Measurements from ENCODE around the gene CCDC177.

The CCDC177 gene

DNA sequence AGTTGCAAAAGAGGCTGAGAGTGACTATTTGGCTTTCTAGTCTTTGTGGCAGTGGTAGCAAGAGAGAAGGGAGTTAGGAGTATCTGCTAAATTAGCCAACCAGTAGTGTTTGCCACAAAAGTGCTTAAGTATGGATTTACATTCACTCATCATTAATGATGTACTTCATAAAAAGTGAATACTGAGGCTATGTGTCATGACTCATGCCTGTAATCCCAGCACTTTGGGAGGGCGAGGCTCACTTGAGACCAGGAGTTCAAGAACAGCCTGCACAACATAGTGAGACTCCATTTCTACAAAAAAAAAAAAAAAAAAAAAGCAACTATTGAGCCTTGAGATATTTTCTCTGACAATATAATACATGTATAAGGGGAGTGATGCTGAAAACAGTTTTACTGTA is 36.8 kb downstream of the CCDC177 start:
- DNase-seq (ENCODE audit: low read depth) = no peak
- TF ChIP-seq, protein P1, sequence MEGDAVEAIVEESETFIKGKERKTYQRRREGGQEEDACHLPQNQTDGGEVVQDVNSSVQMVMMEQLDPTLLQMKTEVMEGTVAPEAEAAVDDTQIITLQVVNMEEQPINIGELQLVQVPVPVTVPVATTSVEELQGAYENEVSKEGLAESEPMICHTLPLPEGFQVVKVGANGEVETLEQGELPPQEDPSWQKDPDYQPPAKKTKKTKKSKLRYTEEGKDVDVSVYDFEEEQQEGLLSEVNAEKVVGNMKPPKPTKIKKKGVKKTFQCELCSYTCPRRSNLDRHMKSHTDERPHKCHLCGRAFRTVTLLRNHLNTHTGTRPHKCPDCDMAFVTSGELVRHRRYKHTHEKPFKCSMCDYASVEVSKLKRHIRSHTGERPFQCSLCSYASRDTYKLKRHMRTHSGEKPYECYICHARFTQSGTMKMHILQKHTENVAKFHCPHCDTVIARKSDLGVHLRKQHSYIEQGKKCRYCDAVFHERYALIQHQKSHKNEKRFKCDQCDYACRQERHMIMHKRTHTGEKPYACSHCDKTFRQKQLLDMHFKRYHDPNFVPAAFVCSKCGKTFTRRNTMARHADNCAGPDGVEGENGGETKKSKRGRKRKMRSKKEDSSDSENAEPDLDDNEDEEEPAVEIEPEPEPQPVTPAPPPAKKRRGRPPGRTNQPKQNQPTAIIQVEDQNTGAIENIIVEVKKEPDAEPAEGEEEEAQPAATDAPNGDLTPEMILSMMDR (IDR thresholded peaks at IDR 0.05; ENCODE audit: control insufficient read depth, insufficient read depth, low read depth, low read length, missing control alignments) = no peak
- H3K4me3 ChIP-seq (ENCODE audit: control insufficient read depth, low read depth, low read length) = no peak overlapping the region

DNA sequence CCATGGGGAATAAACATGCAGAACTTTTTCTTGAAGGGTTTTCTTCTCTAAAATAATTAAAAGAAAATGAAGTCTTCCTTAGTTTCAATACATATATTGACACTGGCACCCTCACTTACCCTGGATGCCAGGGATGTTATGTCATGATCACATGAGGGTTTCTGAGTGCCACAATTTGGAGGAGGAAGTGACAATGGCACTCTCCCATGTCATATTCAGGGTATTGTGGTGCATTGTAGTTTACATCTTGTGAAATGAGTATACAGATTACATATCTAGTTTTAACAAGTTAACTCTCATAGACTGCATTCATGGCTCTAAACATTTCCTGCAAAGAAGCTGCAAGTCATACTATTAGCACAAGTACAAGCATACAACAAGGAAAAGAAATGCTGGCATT is 37.7 kb downstream of the CCDC177 start:
- TF ChIP-seq, protein P1 (IDR thresholded peaks at IDR 0.05; ENCODE audit: control insufficient read depth, insufficient read depth, low read depth, low read length, missing control alignments) = no peak

DNA sequence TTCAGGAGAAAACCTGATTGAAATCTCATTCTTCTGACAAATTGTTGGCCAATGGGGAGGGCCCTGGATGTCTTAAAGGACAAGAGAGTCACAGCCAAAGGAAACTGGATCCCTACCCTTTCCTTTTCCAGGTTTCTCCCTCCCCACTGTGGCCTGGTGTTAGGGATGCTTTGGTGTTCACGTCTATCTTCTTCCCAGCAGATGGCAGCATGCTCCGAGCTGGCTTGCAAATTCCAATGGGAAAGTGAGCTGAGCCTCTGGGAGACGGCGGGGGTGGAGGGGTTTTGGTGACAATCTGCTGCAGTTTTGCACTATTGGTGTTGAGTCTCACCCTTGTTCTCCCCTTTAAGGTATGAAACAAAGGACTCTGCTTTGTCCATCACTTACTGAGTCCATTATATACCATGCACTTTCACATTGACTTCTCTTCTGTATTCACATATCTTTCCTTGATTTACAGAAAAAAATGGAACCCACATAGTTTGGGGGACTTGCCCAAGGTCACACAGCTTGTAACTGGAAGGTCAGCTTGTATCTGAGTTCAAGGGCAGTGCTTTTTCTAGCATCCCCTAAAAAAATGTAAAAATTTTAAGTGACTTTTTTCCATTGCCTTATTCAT is 39.3 kb downstream of the CCDC177 start:
- no peak overlapping the region for H3K4me3 ChIP-seq (ENCODE audit: control insufficient read depth, low read depth, low read length)
- DNase-seq (ENCODE audit: low read depth) = peak; percentile 8
- TF ChIP-seq, protein P1 (IDR thresholded peaks at IDR 0.05; ENCODE audit: control insufficient read depth, insufficient read depth, low read depth, low read length, missing control alignments) = peak; percentile 83

More for the DNA sequence above, 37.7 kb downstream of the CCDC177 start:
- H3K4me3 ChIP-seq (ENCODE audit: control insufficient read depth, low read depth, low read length) = no peak overlapping the region
- DNase-seq (ENCODE audit: low read depth) = no peak

DNA sequence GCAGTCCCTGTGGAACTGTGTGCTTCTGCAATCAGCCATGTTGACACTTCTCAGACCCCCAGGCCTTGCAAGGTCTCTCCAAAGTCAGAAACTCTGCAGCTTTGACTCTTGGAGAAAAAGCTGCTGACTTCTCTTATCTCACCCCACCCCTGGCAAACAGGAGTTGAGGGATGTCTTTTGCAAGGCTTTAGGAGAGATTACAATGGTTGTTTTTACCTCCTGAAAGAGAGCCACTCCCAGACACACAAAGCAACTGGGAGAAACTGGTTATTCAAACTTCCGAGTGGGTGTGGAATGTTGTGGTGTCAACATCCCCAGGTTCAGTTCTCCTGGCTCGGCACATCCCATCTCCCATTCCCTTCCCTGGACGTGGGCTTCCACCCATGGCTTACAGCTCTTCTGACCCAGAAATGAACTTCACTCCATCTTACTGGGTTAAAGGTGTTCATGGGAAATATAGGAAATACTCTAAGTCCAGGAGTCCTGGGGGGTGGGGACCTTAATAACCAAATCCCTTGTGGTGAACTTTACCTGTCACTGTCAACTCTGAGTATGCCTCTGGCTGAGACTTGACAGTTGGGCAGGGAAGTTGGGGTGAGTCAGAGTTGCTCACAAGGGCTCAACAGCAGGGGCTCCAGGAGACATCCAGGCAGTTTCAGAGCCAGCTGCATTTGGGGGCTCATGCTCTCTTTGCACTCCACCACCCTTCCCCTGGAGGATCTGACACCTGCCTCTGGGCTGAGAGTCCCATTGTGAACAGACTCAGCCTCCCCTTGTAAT is 41.9 kb downstream of the CCDC177 start:
- no peak for DNase-seq (ENCODE audit: low read depth)
- no peak overlapping the region for H3K4me3 ChIP-seq (ENCODE audit: control insufficient read depth, low read depth, low read length)
- TF ChIP-seq, protein P1 (IDR thresholded peaks at IDR 0.05; ENCODE audit: control insufficient read depth, insufficient read depth, low read depth, low read length, missing control alignments) = no peak

DNA sequence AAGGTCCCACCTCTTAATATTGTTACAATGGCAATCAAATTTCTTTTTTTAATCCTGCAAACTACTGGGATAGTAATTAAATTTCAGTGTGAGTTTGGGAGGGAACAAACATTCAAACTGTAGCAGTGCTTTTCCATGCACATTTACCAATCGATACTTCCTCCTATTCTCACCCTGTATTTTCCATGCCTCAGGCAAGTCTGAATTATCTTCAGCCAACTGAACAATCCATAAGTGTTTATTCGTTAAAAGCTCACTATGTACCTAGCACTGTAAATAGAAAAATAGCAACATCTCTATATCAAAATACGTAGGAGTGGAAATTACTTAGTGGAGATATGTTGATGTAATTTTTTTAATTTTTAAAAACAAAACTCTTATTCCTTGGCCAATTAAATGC is 43.5 kb downstream of the CCDC177 start:
- H3K4me3 ChIP-seq (ENCODE audit: control insufficient read depth, low read depth, low read length) = no peak overlapping the region
- DNase-seq (ENCODE audit: low read depth) = no peak
- TF ChIP-seq, protein P1 (IDR thresholded peaks at IDR 0.05; ENCODE audit: control insufficient read depth, insufficient read depth, low read depth, low read length, missing control alignments) = no peak

DNA sequence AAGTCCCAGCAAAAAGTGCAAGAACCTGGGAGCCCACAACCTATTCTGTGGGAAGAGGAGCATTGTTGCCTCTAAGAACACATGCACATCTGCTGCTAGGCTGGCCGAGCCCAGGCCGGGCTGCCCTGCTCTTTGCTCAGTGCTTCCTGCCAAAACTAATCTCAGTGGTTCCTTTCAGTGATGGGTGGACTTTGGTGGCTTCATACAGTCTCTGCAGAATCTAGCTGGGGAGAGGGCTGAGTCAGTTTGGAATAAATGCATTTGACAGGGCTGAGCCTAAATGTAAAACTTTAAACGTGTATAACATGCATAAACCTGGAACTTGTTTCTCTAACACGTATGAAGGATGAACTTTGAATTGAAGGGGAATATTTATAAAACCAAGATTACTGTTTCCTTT is 44.6 kb downstream of the CCDC177 start:
- no peak overlapping the region for H3K4me3 ChIP-seq (ENCODE audit: control insufficient read depth, low read depth, low read length)
- TF ChIP-seq, protein P1 (IDR thresholded peaks at IDR 0.05; ENCODE audit: control insufficient read depth, insufficient read depth, low read depth, low read length, missing control alignments) = no peak
- DNase-seq (ENCODE audit: low read depth) = no peak
